H1 (cell line): ENCODE data around the gene MAP7D1. TPM values are rescaled to one million over a fixed set of nuclear protein-coding genes. Genes with fewer than 3 reads are reported as not detected.

Source experiments
- CTCF ChIA-PET: fragments of 300-600 bp; sonication (Branson Sonifier 250); formaldehyde crosslinking; loops from one replicate; lab custom pipeline; 2021; ENCODE audit not compliant: partially characterized antibody; lab: Charles Lee
- POLR2A ChIA-PET: fragments of 300-600 bp; sonication (Branson Sonifier 250); formaldehyde crosslinking; loops from one replicate; lab custom pipeline; 2021; ENCODE audit warnings: inconsistent platforms; ENCODE audit not compliant: partially characterized antibody; lab: Charles Lee
- DNase-seq, 2 experiments: peaks; one replicate each; pipeline versions ENCODE4 v3.0.0 to v3.0.0-alpha.2; 2010 to 2022; ENCODE audit warnings: low spot score in 2 of 2, low read depth in 1 of 2, mixed read lengths in 1 of 2
- FAIRE-seq: peaks from 2 replicates; lab custom pipeline; 2011; peaks lifted over from hg19 to GRCh38; lab: Jason Lieb, UNC
- H2AFZ ChIP-seq: 2 replicates; pipeline ENCODE4 v1.8.1; 2012; ENCODE audit warnings: low read length, inconsistent platforms
- H2AK5ac ChIP-seq: 2 replicates; pipeline ENCODE4 v1.6.1; 2013; ENCODE audit warnings: low read depth, low read length
- H2BK120ac ChIP-seq: replicated peaks from 2 replicates; pipeline ENCODE3; 2013; ENCODE audit warnings: low read depth, low read length, inconsistent platforms
- H2BK12ac ChIP-seq: 2 replicates; pipeline ENCODE4 v1.6.1; 2013; ENCODE audit warnings: low read depth, low read length
- H2BK15ac ChIP-seq: 2 replicates; pipeline ENCODE4 v1.6.1; 2013; ENCODE audit warnings: low read length
- H2BK20ac ChIP-seq: 2 replicates; pipeline ENCODE4 v1.6.1; 2013; ENCODE audit warnings: low read length
- H2BK5ac ChIP-seq: 2 replicates; pipeline ENCODE4 v1.6.1; 2013; ENCODE audit warnings: low read depth, low read length
- H3K14ac ChIP-seq: 2 replicates; pipeline ENCODE4 v1.6.1; 2013; ENCODE audit warnings: inconsistent platforms; ENCODE audit not compliant: insufficient read length
- H3K18ac ChIP-seq: 2 replicates; pipeline ENCODE4 v1.6.1; 2013; ENCODE audit warnings: low read length; ENCODE audit errors: extremely low read depth
- H3K23ac ChIP-seq: 2 replicates; pipeline ENCODE4 v1.6.1; 2013; ENCODE audit warnings: inconsistent platforms; ENCODE audit not compliant: insufficient read length
- H3K23me2 ChIP-seq: 2 replicates; pipeline ENCODE4 v1.6.1; 2013; ENCODE audit warnings: low read depth, low read length
- H3K27ac ChIP-seq: 2 replicates; pipeline ENCODE4 v1.6.1; 2011; ENCODE audit warnings: low read depth, low read length, inconsistent platforms
- H3K27me3 ChIP-seq, 4 experiments: replicated peaks in 1 of 4; 1 replicate in 1 of 4; 2 replicates in 3 of 4; pipeline versions ENCODE4 v1.6.1 to v1.8.1; 2011 to 2013; ENCODE audit warnings: low read length in 3 of 4, mild to moderate bottlenecking in 3 of 4, inconsistent platforms in 2 of 4, mixed read lengths in 2 of 4, moderate library complexity in 1 of 4; ENCODE audit not compliant: control insufficient read depth in 3 of 4, insufficient read depth in 3 of 4; ENCODE audit errors: extremely low read depth in 1 of 4
- H3K36me3 ChIP-seq, 4 experiments: 2 replicates each; pipeline versions ENCODE4 v1.6.1 to v1.8.1; 2011 to 2013; ENCODE audit warnings: mild to moderate bottlenecking in 4 of 4, low read length in 3 of 4, moderate library complexity in 2 of 4, control low read depth in 1 of 4, inconsistent platforms in 1 of 4; ENCODE audit not compliant: insufficient read depth in 4 of 4, control insufficient read depth in 2 of 4
- H3K4ac ChIP-seq: replicated peaks from 2 replicates; pipeline ENCODE3; 2013; ENCODE audit warnings: low read length, low read depth, mixed read lengths, inconsistent platforms; ENCODE audit not compliant: insufficient read length
- H3K4me1 ChIP-seq, 4 experiments: replicated peaks in 1 of 4; 1 replicate in 1 of 4; 2 replicates in 3 of 4; pipeline versions ENCODE4 v1.6.1 to v1.8.1; 2011 to 2013; ENCODE audit warnings: low read length in 3 of 4, inconsistent platforms in 2 of 4, mixed read lengths in 1 of 4; ENCODE audit not compliant: insufficient read depth in 4 of 4, control insufficient read depth in 3 of 4
- H3K4me2 ChIP-seq, 2 experiments: 2 replicates each; pipeline versions ENCODE4 v1.6.1 to v1.8.1; 2011 to 2013; ENCODE audit warnings: low read depth in 2 of 2, low read length in 2 of 2, control low read depth in 1 of 2, inconsistent platforms in 1 of 2, mild to moderate bottlenecking in 1 of 2; ENCODE audit not compliant: insufficient read depth in 1 of 2
- H3K4me3 ChIP-seq, 4 experiments: fragments of 200-600, 300-600 bp in 1 of 4; sonication (generic), shearing (Covaris generic), sonication (Bioruptor Twin) in 1 of 4; 2 replicates each; pipeline versions ENCODE4 v1.5.1 to v1.8.1; 2011 to 2016; ENCODE audit warnings: low read length in 4 of 4, low read depth in 3 of 4, control low read depth in 2 of 4, inconsistent platforms in 2 of 4, mild to moderate bottlenecking in 2 of 4, mixed read lengths in 1 of 4, moderate library complexity in 1 of 4; ENCODE audit not compliant: insufficient read depth in 2 of 4; ENCODE audit errors: extremely low read depth in 1 of 4
- H3K56ac ChIP-seq: replicated peaks from 2 replicates; pipeline ENCODE3; 2013; ENCODE audit warnings: low read depth, mild to moderate bottlenecking, mixed read lengths, low read length, inconsistent platforms; ENCODE audit not compliant: insufficient read length
- H3K79me1 ChIP-seq: 2 replicates; pipeline ENCODE4 v1.6.1; 2013; ENCODE audit warnings: low read depth, low read length, control low read depth
- H3K79me2 ChIP-seq, 2 experiments: 2 replicates each; pipeline versions ENCODE4 v1.6.1 to v1.8.1; 2012 to 2013; ENCODE audit warnings: low read length in 2 of 2, mild to moderate bottlenecking in 2 of 2, inconsistent platforms in 1 of 2; ENCODE audit not compliant: insufficient read depth in 2 of 2, control insufficient read depth in 1 of 2
- H3K9ac ChIP-seq, 4 experiments: replicated peaks in 1 of 4; 1 replicate in 1 of 4; 2 replicates in 3 of 4; pipeline versions ENCODE4 v1.6.1 to v1.8.1; 2011 to 2013; ENCODE audit warnings: low read depth in 3 of 4, low read length in 3 of 4, control low read depth in 2 of 4, mild to moderate bottlenecking in 2 of 4, moderate library complexity in 2 of 4, inconsistent platforms in 1 of 4; ENCODE audit errors: extremely low read depth in 1 of 4
- H3K9me3 ChIP-seq, 2 experiments: 2 replicates each; pipeline versions ENCODE4 v1.6.1 to v1.8.1; 2012 to 2013; ENCODE audit warnings: mild to moderate bottlenecking in 2 of 2, moderate library complexity in 2 of 2, control low read depth in 1 of 2, inconsistent platforms in 1 of 2, low read depth in 1 of 2, low read length in 1 of 2, mixed read lengths in 1 of 2; ENCODE audit not compliant: insufficient read depth in 2 of 2
- H4K20me1 ChIP-seq, 2 experiments: replicated peaks in 1 of 2; 2 replicates each; pipeline versions ENCODE3 to v1.8.1; 2011 to 2013; ENCODE audit warnings: inconsistent platforms in 2 of 2, low read length in 2 of 2, mild to moderate bottlenecking in 1 of 2; ENCODE audit not compliant: insufficient read depth in 2 of 2, control insufficient read depth in 1 of 2
- H4K5ac ChIP-seq: 2 replicates; pipeline ENCODE4 v1.6.1; 2013; ENCODE audit warnings: low read length, low read depth, mixed read lengths, inconsistent platforms; ENCODE audit not compliant: insufficient read length
- H4K8ac ChIP-seq: 2 replicates; pipeline ENCODE4 v1.8.0; 2013; ENCODE audit warnings: mild to moderate bottlenecking, moderate library complexity, low read length, inconsistent platforms; ENCODE audit not compliant: insufficient read depth; ENCODE audit errors: extremely low read depth
- H4K91ac ChIP-seq: replicated peaks from 2 replicates; pipeline ENCODE3; 2013; ENCODE audit warnings: low read length, mixed read lengths, inconsistent platforms; ENCODE audit not compliant: insufficient read length
- BRCA1 ChIP-seq: IDR thresholded peaks from 2 replicates; pipeline ENCODE4 v1.6.1; 2012; ENCODE audit warnings: low read depth, low read length, improper control_type of control experiment
- CEBPB ChIP-seq: IDR thresholded peaks from 2 replicates; pipeline ENCODE4 v1.6.1; 2012; ENCODE audit warnings: low read depth, low read length
- CREB1 ChIP-seq: IDR thresholded peaks from 2 replicates; pipeline ENCODE4 v1.6.1; 2012; ENCODE audit warnings: inconsistent platforms
- HDAC6 ChIP-seq: IDR thresholded peaks from one replicate; pipeline ENCODE4 v1.7.1; 2012; ENCODE audit warnings: low read depth, mild to moderate bottlenecking, inconsistent platforms, low read length, moderate library complexity
- KDM5A ChIP-seq: fragments of 200-600 bp; IDR thresholded peaks from 2 replicates; pipeline ENCODE4 v1.7.1; 2012; ENCODE audit warnings: mild to moderate bottlenecking, low read length, inconsistent platforms, mixed read lengths
- POU5F1 ChIP-seq: IDR thresholded peaks from 2 replicates; pipeline ENCODE4 v1.6.1; 2011; ENCODE audit warnings: low read depth, mild to moderate bottlenecking, low read length, moderate library complexity
- SIRT6 ChIP-seq: IDR thresholded peaks from one replicate; pipeline ENCODE4 v1.7.1; 2012; ENCODE audit warnings: low read length, inconsistent platforms
- TAF7 ChIP-seq: optimal IDR thresholded peaks from 2 replicates; pipeline ENCODE3; 2011; ENCODE audit warnings: low read depth, mild to moderate bottlenecking, inconsistent platforms, low read length, moderate library complexity, borderline replicate concordance
- TBP ChIP-seq: IDR thresholded peaks from 2 replicates; pipeline ENCODE4 v1.6.1; 2011; ENCODE audit warnings: low read depth, low read length, improper control_type of control experiment
- WGBS, 2 experiments: shearing (Covaris generic) in 1 of 2; methylation state at CpG; one replicate each; pipeline versions ENCODE4 v1.1.6 to v1.1.7; 2013 to 2015; ENCODE audit warnings: low lambda C conversion rate in 2 of 2, mixed read lengths in 2 of 2, inconsistent platforms in 1 of 2, low coverage in 1 of 2, missing lambda C conversion rate in 1 of 2; ENCODE audit not compliant: insufficient replicate concordance in 2 of 2, insufficient coverage in 1 of 2, insufficient read length in 1 of 2; ENCODE audit errors: extremely low coverage in 1 of 2, missing lambda C conversion rate in 1 of 2; 5-methylcytosine and 5-hydroxymethylcytosine counted together
- polyA plus RNA-seq, 7 experiments: library from polyadenylated mRNA; depleted of rRNA in 3 of 7; stranded (reverse) in 5 of 7; unstranded in 2 of 7; fragments of >200 nt in 5 of 7; fragments of 200-250 nt in 2 of 7; gene quantifications; 1 replicate in 5 of 7; 2 replicates in 1 of 7; 4 replicates in 1 of 7; pipeline versions ENCODE4 v1.2.1 to v1.2.3, GENCODE V29; 2011 to 2013; ENCODE audit warnings: missing spikeins in 2 of 7, mixed read lengths in 2 of 7
- total RNA-seq: library from RNA; stranded (reverse); fragmentation: NEBNext Ultra II Directional; extraction: Animal tissue kit (Norgen Biotek cat#: 25700); gene quantifications from 2 replicates; pipeline ENCODE4 v1.2.1, GENCODE V29; 2021

MAP7D1 gene
- total and polyA plus RNA-seq, 2 of the 8 experiments (the other 6 are each of a cell fraction or from before 2014, with no cell fraction given): 18.2 to 52.4 TPM

DNA sequence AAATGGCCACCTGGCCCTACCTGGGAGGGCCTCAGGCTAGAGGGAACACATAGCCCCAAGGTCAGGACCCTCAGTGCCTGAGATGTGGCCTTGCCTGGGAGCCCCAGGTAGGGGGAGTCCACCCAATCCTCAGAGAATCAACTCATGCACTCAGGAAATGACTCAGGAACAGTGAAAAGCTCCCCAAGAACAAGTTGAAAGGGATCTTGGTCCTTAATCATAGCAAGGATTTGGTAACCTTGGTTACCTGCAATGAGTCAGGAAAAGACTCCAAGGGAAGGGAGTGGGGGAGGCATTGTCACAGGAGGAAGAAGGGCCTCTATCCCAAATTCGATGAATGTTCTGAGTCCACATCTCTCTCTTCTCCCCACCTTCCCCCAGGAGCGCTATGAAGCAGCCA lies 17.0 kb downstream of the MAP7D1 start:
- Histone ChIP-seq H3K23me2 (peaks cover 5% of the 10 kb centered on the region; the same call in 1 of the 2 replicates), H3K9ac (no peak overlapping the region), H3K23ac (no peak overlapping the region), H3K79me1 (0 out of 2 replicates have a peak, but pooled peaks cover 4% of the 10 kb centered on the region), H2BK20ac (no peak overlapping the region), H3K9me3 (no peaks in the 10 kb centered on the region), H3K27ac (no peak overlapping the region), H3K4ac (no peak overlapping the region), H4K20me1 (peaks cover 14 to 38% of the 10 kb centered on the region in 2 experiments), H3K4me2 (no peak overlapping the region), H4K91ac (no peak overlapping the region), H3K36me3 (peaks cover 11 to 26% (median 18%) of the 10 kb centered on the region in 4 experiments; a peak in 6 of 8 replicates), H4K8ac (no peak overlapping the region), H2AFZ (no peak overlapping the region), H3K14ac (no peak overlapping the region), H3K18ac (no peak overlapping the region), H2BK15ac (no peak overlapping the region), H3K27me3 (no peaks in the 10 kb centered on the region), H2BK12ac (no peak overlapping the region), H3K4me1 (peaks cover 5 to 26% (median 22%) of the 10 kb centered on the region in 4 experiments), H3K79me2 (no peaks in the 10 kb centered on the region), H4K5ac (no peak overlapping the region), H3K4me3 (no peak overlapping the region), H2BK5ac (no peak overlapping the region), H2AK5ac (no peak overlapping the region), H3K56ac (no peak overlapping the region), H2BK120ac (no peak overlapping the region)
- DNase-seq (no peak), FAIRE-seq (no peak)
- TF ChIP-seq HDAC6 (no peak), CREB1 (no peak), TBP (no peak), KDM5A (no peak), CEBPB (no peak), TAF7 (no peak), BRCA1 (no peak), POU5F1 (no peak), SIRT6 (no peak)
- 100% methylated on average over 2 of the region's 2 CpGs; no CpG with 5 or more reads in 1 of the 2 experiments for WGBS, 2 experiments
- CTCF ChIA-PET: interaction anchor here (0.8 to 17.6 kb wide), 4 partner anchors 11 to 76 kb away, joined by 3 to 233 read pairs (median 122); partner anchors contain the start of genes MAP7D1 and TRAPPC3
- POLR2A ChIA-PET: interaction anchor here (1.1 to 2.0 kb wide), 4 partner anchors 11 to 18 kb away, joined by 4 to 5 read pairs (median 4); partner anchors contain the start of gene MAP7D1
